Germinal center (tissue), 1 donor: ENCODE results near the gene PLEK.

Source experiments
- DNase-seq: peaks from one replicate; pipeline ENCODE4 v3.0.0; 2012; ENCODE audit warnings: mixed read lengths, low spot score

The PLEK gene

DNA sequence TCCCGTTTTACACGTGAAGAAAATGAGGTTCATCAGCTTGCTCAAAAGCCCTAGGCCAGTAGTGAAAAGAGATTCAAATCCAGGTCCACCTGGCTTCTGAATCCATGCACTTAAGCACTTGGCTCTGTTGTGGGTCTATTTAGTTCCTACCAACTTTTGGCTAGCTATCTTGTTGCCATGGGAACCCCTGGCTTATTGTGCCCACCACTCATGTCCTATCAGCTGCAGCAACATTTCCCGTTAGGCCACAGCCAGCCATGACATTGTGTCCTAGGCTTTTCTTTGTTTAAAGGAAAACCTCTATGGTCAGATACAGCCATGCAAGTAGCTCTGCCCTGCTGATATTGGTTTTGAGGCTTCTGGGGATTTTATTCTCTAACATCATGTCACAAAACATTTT lies 49.8 kb downstream of the PLEK start:
- no peak for DNase-seq

DNA sequence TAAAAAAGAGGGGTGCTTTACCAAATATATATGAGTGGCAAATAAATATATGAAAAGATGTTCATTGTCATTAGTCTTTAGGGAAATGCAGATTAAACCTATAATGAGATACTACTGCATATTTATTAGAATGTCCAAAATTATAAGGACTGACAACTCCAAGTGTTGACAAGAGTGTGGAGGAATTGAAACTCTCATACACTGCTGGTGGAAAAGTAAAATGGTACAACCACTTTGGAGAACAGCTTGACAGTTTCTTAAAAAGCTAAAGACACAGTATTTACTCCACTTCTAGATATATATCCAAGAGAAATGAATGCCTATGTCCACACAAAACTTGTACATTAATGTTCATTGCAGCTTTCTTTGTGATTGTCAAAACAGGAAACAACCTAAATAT lies 50.4 kb downstream of the PLEK start:
- DNase-seq: no peak

DNA sequence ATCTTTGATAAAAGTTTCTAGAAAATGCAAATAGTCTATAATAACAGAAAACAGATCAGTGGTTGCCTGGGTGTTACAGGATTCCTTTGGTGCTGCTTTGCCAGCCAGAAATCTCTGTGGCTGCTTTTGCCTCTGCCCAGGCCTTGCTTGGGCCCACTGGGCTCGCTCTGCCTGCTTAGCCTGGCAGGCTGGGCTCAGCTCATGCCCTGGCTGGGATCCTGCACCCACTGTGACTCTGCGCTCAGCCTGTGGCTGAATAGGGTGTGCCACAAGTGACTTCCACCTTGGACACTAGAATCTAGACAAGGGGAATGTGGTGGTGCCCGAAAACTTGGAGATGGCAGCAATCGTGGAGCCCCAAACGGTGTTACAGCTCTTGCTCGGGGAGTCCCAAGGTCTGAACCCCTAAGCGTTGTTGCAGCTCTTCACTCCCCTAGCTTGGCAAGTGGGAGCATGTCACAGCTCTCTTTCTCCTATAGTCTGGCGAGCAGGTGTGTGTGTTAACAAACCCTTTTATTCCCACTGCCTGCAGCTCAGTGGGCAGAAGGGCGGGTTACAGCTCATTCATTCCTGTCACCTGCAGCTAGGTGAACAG lies 51.1 kb downstream of the PLEK start:
- DNase-seq: no peak

DNA sequence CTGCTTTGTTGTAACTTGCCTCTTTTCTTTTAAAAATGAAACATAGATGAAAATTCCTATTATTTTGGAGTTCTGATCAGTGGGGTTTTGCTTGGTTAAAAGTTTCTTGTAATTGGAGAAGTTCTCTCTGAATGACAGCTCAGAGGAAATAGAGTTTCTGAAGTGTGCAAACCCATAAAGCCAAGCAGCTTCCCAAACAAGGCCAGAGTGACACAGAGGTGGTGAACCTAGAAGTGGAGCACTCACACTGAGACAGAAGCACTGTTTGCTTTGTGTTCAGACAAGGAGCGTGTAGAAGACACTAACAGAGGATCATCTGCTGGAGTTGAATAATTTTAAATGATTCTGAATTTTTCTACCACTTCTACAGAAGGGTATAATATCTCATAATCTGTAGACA lies 52.8 kb downstream of the PLEK start:
- no peak for DNase-seq

DNA sequence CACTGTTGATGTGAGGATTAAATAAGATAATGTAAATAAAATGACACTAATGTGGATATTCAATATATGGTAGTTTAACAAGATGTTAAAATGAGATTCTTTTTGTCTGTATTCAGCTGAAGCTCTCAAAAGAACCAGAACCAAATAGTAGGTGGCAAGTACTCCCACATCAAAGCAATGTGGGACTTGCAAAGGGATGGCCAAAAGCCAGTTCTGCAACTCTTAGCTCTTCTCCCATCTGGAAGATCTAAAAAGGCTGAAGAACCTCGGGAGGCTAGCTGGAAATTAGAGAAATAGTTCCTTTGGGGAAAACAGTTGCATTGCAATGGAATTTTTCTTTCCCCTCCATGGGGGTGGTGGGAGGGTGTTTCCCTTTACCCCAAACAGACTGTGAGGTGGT lies 53.3 kb downstream of the PLEK start:
- DNase-seq: no peak

DNA sequence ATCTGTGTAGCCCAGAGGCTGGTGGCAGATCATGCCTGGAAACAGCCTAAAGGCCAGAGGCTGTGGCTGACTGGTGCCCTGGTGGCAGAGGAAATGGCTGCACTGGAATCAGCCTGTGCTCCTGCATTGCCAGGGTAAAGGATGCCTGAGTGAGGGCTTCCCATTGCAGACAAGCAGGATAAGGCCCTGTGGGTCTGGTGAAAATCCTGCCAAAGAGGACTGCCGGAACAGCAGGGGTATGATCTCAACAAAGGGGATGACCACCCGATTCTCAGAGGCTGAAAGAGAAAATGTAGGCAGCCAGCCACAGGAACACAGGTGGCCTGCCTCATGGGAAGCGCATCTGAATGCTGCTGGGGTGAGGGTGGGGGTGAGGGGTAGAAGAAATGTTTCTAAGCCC lies 53.8 kb downstream of the PLEK start:
- DNase-seq: no peak

DNA sequence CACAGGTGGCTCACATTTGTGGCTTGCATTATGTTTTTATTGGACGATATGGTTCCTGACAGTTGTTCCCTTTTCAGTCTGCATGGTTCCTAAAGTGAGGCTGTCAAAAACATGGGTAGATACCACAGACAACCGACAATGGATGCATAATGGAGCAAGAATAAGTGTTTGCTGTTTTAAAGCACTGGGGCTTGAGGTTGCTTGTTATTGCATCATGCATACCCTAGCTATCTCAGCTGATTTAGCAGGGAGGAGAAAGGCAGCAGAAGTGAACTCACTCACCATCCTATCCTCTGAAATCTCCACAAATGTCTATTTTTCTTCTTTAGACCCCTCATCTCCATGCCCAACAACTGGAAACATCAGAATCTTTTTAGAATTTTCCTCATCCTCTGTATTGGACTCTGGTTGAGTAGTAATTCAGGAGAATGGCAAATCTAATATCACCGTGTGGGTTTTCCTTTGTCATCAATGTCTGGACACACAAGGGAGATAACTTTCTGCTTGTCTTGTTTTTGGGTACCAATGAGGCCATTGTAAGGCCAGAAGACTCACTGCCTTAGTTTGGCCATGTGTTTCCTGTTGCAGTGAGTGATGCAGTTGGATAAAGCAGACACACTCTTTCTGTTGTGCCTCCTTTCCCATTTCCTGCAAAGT lies 55.3 kb downstream of the PLEK start:
- DNase-seq: no peak

DNA sequence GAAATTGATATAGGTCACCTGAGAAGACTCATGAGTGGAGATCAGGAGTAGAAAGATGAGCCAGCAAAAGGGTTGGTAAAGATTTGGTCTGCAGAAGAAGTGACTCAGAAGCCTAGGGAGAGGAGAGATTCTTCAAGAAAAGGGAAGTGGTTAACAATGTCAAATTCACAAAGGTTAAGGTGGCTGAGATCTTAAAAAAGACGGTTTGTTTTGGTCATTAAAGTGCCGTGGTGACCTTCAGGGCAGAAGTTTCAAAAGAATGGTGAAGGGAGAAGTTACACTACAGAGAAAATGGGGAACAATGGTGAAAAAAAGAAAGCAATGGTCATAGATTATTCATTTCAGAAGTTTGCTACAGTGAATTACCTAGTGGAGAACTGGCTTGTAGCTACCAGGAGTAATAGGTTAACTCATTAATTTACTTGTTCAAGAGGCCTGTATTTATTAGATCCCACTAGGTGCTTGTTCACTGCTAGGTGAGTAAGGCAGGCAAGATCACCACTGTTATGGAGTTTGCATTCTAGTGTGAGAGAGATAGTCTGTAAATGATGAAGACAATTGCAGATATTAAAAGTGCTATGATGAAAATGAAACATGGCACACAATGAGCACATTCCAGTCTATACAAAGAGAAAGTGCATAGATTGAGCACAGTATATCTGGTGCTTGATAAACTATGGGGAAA lies 59.0 kb downstream of the PLEK start:
- peak; percentile 28 for DNase-seq

DNA sequence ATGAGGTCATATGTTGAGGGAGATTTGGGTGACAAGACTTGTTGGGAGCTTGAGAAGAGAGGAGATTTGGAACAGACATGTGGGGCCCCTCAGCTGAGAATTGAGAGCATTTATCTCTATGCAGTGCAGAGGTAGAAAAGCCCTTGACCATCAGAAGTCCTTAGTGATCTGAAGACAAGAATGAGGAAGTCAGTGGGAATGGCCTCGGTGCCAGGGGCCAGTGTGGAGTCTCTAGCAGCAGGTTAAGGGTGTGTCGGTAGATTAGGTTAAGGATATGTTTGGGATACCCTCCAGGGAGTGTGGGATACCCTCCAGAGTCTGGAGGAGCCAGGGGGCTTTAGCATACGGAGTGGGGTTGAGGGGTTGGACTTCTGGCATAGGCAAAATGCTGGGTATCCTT lies 60.4 kb downstream of the PLEK start:
- no peak for DNase-seq

DNA sequence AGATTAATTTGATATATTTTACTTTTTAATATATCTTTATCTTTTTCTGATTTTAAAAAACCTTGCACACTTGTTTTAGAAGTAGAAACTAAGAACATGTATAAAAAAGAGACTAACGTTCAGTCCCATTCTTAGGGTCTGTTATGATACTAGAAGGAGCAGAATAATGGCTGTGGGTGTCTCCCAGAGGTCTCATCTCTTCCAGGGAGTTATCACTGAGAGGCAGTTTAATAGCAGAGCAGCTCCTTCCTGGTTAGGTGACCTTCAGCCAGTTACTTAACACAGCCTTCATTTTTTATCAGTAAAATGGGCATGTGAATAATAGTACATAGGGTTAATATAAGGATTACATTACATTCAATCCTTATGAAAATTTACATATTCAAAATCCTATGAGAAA lies 61.4 kb downstream of the PLEK start:
- no peak for DNase-seq

DNA sequence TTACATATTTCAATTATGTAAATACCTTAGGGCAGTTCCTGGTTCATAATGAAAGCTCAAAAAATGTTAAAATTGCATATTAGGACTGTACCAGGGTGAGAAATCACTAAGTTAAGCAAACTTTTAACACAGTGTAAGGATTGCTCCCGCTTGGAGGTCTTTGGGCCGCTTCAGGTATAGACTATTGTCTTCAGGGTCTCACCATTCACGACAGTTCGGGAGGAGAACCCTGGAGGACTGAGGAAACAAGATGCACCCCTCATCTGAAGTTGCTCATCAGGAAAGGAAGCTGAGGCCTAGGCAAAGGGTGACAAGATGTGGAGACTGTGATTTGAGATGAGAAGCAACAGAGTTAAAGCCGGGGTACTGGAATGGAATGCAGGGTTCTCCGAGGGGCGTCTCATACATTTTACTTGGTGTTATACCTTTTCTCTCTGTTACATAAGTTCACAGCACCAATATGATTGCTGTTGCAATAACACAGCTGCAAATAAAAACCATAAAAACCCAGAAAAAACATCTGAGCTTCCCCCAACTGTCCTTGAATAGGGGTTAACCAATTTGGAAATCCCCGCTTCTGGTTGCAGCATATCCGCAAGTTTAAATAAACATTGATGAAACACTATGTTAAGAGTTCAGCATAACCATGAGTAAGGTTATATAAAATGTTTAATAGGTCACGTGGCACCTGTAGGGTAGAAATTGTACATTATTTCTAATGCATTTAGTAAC lies 61.9 kb downstream of the PLEK start:
- peak; percentile 27 for DNase-seq

DNA sequence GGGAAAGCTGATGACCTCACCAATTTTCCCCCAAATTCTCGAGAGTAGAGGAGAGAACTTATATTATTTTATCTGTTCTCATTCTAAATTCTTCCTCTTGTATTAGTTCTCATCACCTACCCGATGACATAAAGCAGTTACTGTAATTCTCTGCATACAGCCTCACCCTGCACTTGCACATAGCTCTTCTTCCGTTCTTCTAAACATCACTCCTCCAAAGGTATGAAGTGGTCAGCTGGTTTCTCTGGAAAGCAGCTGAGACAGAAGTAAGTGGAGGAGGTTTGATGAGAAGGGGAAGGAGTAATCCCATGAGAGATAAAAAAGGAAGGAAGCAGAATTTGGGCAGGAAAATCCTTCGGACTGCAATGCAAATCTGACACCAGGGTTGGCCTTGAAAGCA lies 63.0 kb downstream of the PLEK start:
- no peak for DNase-seq

DNA sequence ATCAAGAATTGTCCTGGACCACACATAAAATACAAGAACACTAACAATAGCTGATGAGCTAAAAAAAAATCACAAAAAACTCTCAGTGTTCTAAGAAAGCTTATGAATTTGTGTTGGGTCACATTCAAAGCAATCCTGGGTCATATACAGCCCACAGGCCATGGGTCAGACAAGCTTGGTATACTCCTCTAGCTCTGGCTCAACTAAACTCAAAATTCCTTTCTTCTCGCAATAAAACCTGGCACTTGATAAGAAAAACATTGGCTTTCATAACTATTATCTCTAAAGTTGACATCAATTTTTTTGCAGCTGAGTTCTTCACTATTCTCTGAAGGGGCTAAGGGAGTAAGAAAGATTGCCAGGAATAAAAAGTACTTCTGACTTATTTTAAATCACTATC lies 63.7 kb downstream of the PLEK start:
- no peak for DNase-seq

DNA sequence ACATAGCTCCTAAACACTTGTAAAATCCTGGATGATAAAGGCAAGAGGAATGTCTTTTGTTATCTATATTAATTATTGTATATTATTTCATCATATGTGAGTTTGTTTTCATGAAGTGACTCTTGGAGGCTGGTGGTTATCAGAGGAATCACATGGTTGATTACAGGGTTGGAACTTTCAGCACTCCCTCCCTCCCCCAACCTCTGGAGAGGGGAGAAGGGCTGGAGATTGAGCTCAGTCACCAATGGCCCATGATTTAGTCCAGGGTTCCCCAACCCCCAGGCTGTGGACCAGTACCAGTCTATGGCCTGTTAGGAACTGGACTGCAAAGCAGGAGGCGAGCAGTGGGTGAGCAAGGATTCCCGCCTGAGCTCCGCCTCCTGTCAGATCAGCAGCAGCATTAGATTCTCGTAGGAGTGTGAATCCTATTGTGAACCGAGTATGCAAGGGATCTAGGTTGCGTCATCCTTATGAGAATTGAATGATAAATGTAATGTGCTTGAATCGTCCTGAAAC lies 64.3 kb downstream of the PLEK start:
- no peak for DNase-seq

DNA sequence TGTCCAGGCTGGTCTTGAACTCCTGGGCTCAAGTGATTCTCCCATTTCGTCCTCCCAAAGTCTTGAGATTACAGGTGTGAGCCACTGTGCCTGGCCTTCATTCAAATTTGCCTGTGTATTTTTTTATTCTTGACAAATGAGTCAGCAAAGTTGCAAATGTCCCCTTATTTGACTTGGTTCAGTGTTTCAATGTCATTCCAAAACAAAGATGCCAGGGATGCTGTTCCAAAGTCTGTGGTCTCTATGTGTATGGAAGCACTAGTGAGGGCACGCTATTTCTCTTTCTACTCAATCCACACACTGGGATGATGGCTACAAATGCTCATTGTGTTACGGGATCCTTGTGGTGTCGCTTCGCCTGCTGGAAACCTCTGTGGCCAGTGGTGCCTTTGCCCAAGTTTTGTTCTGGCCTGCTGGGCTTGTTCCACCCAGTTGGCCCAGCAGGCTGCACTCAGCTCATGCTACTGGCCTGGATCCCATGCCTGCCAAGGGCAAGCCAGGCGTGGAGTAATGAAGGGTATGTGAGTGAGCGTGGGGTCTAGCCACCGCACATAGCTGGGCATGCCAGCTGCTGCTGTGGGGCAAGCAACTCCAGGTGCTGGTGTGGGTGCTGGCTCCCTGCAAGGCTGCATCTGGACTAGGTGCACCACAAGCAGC lies 66.4 kb downstream of the PLEK start:
- no peak for DNase-seq

DNA sequence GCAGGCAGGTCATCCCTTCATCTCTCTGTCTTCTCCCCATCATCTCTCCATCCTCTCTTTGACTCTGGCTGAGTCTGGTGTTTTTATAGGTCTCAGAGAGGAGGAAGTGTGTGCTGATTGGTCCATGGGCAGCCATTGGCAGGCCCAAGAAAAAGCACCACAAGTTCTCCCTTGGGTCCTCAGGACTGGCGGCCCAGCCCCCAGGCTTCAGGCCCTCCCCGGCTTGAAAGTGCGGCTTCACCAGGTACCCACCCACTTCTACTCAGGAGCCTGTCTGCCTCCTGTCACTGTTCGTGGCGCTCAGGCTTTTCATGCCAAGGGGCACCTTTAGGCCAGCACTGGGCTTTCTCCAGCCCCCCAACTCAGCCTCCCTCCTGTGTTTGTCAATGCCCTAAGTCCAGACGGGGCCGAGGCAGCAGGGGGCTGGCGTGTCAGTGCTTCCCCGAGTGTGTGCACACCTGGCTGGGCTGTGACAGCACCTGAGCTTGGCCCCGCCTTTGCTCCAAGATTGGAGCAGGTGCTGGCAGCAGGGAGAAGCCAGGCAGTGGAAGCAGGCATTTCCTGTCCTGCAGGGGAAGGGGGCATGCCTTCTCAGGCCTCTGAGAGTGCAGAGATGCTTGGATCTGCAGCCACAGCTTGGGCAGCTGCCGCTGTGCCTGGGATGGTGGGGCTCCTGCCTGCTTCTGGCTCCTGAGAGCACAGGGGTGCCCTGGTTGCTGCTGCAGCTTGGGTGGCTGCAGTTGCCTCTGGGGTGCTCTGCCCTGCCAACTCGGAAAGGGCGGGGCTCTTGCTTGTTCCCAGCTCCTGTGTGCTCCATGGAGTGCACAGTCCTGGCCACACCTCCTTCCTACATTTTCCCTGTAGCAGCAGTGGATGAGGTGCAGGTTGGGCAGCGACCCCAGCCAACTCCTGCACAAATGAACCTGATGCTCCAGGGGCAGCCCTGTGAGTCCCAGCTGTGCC lies 67.9 kb downstream of the PLEK start:
- DNase-seq: no peak

DNA sequence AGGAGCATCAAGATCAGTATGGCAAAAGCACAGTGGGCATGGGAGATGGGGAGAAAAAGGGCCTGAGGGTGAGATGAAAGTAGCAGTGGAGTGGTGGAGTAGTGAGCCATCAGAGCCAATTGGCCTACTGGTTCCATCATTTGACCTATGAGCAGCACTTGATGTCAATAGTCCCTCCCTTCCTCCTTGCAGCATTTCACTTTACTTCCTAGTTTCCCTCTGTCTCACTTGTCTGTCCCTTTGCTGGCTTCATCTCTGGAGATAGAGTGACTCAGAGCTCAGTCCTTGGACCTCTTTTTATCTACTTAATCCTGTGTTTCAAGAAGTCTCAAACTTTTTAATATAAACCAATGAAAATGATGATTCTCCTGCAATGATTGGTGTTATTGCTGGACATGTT lies 69.9 kb downstream of the PLEK start:
- no peak for DNase-seq

DNA sequence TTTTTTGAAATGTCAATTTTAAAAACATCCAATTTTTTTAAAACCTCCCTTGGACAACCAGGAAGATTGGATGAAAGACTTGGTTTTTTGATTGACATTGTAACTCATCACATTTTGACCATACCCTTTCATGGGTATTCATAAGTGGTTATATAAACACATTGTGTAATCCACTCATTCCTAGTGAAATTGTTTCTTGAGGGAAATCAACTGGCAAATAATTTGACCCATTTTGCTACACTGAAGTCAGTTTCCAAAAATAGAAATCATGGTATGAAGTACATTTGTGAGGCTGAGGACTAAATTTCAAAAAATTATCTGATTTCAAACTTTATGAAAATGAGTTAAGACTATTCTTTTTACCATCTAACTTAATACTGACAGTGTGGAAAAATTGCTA lies 70.5 kb downstream of the PLEK start:
- no peak for DNase-seq

DNA sequence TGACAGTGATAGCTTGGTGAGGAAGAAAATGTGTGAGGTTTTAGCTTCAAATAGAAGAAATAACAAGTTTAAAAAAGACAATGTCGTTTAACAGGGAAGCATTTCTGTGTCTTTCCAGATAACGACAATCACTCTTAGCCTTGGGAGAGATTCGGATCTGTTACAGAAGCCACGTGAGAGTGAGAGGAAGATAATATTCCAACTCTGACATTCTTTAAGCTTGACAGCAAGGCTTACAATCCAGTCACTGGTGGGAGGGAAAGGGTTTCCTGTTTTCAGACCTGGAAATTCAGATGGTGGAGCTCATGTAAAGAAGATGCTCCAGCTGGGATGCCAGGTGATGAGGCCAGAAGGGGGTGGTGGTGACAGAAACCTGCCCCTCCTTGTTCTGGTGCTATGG lies 71.2 kb downstream of the PLEK start:
- no peak for DNase-seq

DNA sequence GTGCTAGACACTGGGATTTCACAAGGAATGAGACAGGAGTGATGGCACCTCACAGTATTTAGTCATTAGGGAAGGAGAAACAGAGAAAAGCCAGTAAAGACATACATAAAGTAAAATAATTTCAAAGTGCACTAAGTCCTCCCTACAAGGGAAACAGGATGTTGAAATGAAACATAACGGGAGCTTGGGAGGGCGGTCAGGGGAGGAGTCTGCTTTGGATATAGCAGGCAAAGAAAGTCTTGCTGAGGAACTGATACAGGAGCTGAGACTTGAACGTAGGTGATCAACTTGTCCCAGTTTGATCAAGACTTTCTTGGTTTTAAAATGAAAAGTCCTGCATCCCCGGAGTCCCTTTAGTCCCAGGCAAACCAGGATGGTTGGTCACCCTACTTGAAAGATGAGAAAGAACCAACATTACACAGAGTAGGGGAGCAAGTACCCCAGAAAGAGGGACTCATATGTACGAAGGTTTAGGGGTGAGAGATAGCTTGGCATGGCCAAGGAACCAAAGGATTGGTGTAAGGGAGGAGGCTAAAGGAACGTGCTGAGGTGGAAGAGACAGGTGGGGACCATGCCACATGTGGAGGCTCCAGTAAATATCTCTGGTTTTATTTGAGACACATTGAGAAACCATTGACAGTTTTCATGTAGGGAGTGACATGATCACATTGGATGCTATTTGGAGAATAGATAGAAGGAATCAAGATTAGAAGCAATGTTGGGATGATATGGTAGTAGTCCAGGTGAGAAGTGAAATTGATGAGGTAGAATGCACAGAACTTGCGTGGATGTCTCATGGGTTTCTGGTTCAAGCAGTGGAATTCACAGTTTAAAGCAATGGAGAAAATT lies 73.6 kb downstream of the PLEK start:
- DNase-seq: no peak
